GM18520 (cell line): ENCODE measurements around the gene CDKN2C.

ENCODE experiments used
- ATAC-seq: cut with Tn5 transposase; IDR thresholded peaks from one replicate; pipeline ENCODE4 v1.9.1; 2021; ENCODE audit not compliant: unreplicated experiment

Gene CDKN2C

GRCh38 chr1:50959913-50960844, 9.9 kb upstream of the CDKN2C start, which contains the start of gene FAF1:
Gene FAF1 (minus strand): TSS chr1:50960267. CDS start chr1:50959811, 456 bp downstream.
- peak; percentile 84 for ATAC-seq

- no peak for ATAC-seq
Observed at GRCh38 chr1:50964863-50965262, 5.2 kb upstream of the CDKN2C start.

- no peak for ATAC-seq
Observed at GRCh38 chr1:50966991-50967390, 3.1 kb upstream of the CDKN2C start.

- no peak for ATAC-seq
Observed at GRCh38 chr1:50967416-50968157, 2.5 kb upstream of the CDKN2C start.

- ATAC-seq, result peak; percentile 38
Observed at GRCh38 chr1:50968158-50968820, 1.8 kb upstream of the CDKN2C start.

GRCh38 chr1:50968821-50969610, 1.0 kb upstream of the CDKN2C start:
- ATAC-seq, result peak; percentile 13

- no peak for ATAC-seq
Observed at GRCh38 chr1:50970509-50970887, 453 bp downstream of the CDKN2C start.

- no peak for ATAC-seq
Observed at GRCh38 chr1:50970931-50971582, 1.0 kb downstream of the CDKN2C start.

- no peak for ATAC-seq
Observed at GRCh38 chr1:50971748-50972305, 1.8 kb downstream of the CDKN2C start.

GRCh38 chr1:50972766-50973165, 2.7 kb downstream of the CDKN2C start:
- no peak for ATAC-seq

GRCh38 chr1:50973255-50973654, 3.2 kb downstream of the CDKN2C start:
- ATAC-seq, result no peak

GRCh38 chr1:50973875-50974617, 4.0 kb downstream of the CDKN2C start:
- ATAC-seq, result no peak

- ATAC-seq, result no peak
Observed at GRCh38 chr1:50974618-50974935, 4.5 kb downstream of the CDKN2C start.

- no peak for ATAC-seq
Observed at GRCh38 chr1:50975436-50975835, 5.4 kb downstream of the CDKN2C start.

GRCh38 chr1:50976111-50976889, 6.3 kb downstream of the CDKN2C start:
- ATAC-seq, result peak; percentile 2

- ATAC-seq, result peak; percentile 35
Observed at GRCh38 chr1:50976890-50977574, 7.0 kb downstream of the CDKN2C start.

GRCh38 chr1:50977575-50978143, 7.6 kb downstream of the CDKN2C start:
- peak; percentile 41 for ATAC-seq
